Activated effector memory CD4-positive, alpha-beta T cell treated with Interleukin-2 at 50 U/mL for 16 hours (primary cell): Measurements from ENCODE around the gene OR11H6.
"Not testable (repeated sequence)": the region's sequence is repeated elsewhere in the genome, so short reads cannot be mapped to it uniquely, and the experiment has no call there.

Experiments used
- DNase-seq: peaks from one replicate; pipeline ENCODE4 v3.0.0-alpha.2; 2020

The OR11H6 gene

DNA sequence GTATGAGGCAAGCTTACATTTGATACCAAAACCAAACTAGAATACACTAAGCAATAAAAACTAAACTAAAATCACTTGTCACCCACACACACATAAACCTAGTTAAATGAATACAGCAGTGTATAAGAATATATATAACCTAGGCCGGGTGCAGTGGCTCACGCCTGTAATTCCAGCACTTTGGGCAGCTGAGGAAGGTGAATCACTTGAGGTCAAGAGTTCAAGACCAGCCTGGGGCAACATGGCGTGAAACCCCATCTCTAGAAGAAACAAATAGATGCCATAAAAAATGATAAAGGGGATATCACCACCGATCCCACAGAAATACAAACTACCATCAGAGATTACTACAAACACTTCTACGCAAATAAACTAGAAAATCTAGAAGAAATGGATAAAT lies 40.9 kb downstream of the OR11H6 start:
- DNase-seq = not testable (repeated sequence)

DNA sequence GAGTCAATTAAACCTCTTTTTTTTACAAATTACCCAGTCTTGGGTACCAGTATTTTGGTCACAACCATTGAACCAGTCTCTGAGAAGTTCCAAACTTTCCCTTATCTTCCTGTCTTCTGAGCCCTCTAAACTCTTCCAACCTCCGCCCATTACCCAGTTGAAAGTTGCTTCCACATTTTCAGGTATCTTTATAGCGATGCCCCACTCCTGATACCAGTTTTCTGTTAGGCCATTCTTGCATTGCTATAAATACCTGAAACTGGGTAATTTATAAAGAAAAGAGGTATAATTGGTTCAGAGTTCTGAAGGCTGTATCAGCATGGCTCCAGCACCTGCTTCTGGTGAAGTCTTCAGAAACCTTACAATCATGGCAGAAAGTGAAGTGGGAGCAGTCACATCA lies 50.6 kb downstream of the OR11H6 start:
- DNase-seq = no peak
